ENCODE results near the gene MSLN. TPM values are rescaled to one million over a fixed set of nuclear protein-coding genes. Genes with fewer than 3 reads are reported as not detected.

The MSLN gene
- total RNA-seq, 2 donors from 2014 or later, result 44.8 to 94.6 TPM

GRCh38 chr16:803754-804080, 43.2 kb downstream of the MSLN start:
- no peak overlapping the region for H3K27ac ChIP-seq
- no peak for DNase-seq (ENCODE audit: low spot score)
- H3K4me1 ChIP-seq, result peaks cover 0 to 24% of the 10 kb centered on the region in 2 donors
- H3K27me3 ChIP-seq, result peaks cover 4 to 21% of the 10 kb centered on the region in 2 donors
- H3K4me3 ChIP-seq, result no peak overlapping the region
- TF ChIP-seq CTCF (IDR thresholded peaks at IDR 0.05), result no peak
- no peaks in the 10 kb centered on the region for H3K36me3 ChIP-seq
- no peaks in the 10 kb centered on the region for H3K9me3 ChIP-seq

- Histone ChIP-seq H3K9me3 (no peaks in the 10 kb centered on the region), H3K4me1 (peaks cover 0 to 24% of the 10 kb centered on the region in 2 donors), H3K4me3 (no peak overlapping the region), H3K27me3 (peaks cover 4 to 21% of the 10 kb centered on the region in 2 donors), H3K27ac (no peak overlapping the region), H3K36me3 (no peaks in the 10 kb centered on the region)
- TF ChIP-seq CTCF (IDR thresholded peaks at IDR 0.05), result no peak
- DNase-seq (ENCODE audit: low spot score), result no peak
Observed at GRCh38 chr16:804193-805048, 43.9 kb downstream of the MSLN start.

- no peak for DNase-seq (ENCODE audit: low spot score)
- no peak overlapping the region for H3K4me3 ChIP-seq
- no peak overlapping the region for H3K27ac ChIP-seq
- H3K36me3 ChIP-seq, result no peaks in the 10 kb centered on the region
- H3K4me1 ChIP-seq, result peaks cover 0 to 24% of the 10 kb centered on the region in 2 donors
- TF ChIP-seq CTCF (IDR thresholded peaks at IDR 0.05), result no peak
- H3K9me3 ChIP-seq, result no peaks in the 10 kb centered on the region
- peaks cover 0 to 12% of the 10 kb centered on the region in 2 donors for H3K27me3 ChIP-seq
Observed at GRCh38 chr16:805474-805873, 44.9 kb downstream of the MSLN start.

- Histone ChIP-seq H3K4me3 (peak overlapping the region; percentile 77 to 92), H3K9me3 (no peaks in the 10 kb centered on the region), H3K27me3 (no peaks in the 10 kb centered on the region), H3K27ac (peak overlapping the region; percentile 90 to 92), H3K36me3 (no peaks in the 10 kb centered on the region), H3K4me1 (peaks cover 0 to 24% of the 10 kb centered on the region in 2 donors)
- TF ChIP-seq CTCF (IDR thresholded peaks at IDR 0.05), result no peak
- peak; percentile 95 for DNase-seq (ENCODE audit: low spot score)
Observed at GRCh38 chr16:807347-808084, 47.0 kb downstream of the MSLN start.

- no peaks in the 10 kb centered on the region for H3K9me3 ChIP-seq
- DNase-seq (ENCODE audit: low spot score), result no peak
- no peaks in the 10 kb centered on the region for H3K27me3 ChIP-seq
- H3K36me3 ChIP-seq, result no peaks in the 10 kb centered on the region
- H3K4me1 ChIP-seq, result peaks cover 0 to 24% of the 10 kb centered on the region in 2 donors
- H3K4me3 ChIP-seq, result peak overlapping the region; percentile 77 to 92
- H3K27ac ChIP-seq, result peak overlapping the region; percentile 90 to 92
- TF ChIP-seq CTCF (IDR thresholded peaks at IDR 0.05), result no peak
Observed at GRCh38 chr16:808085-808386, 47.5 kb downstream of the MSLN start.
